ENCODE results near the gene SCN10A. TPM values are rescaled to one million over a fixed set of nuclear protein-coding genes. Genes with fewer than 3 reads are reported as not detected.

SCN10A gene
- polyA plus RNA-seq, 2 of the 4 experiments (the other 2 are of a cell fraction) = not detected

DNA sequence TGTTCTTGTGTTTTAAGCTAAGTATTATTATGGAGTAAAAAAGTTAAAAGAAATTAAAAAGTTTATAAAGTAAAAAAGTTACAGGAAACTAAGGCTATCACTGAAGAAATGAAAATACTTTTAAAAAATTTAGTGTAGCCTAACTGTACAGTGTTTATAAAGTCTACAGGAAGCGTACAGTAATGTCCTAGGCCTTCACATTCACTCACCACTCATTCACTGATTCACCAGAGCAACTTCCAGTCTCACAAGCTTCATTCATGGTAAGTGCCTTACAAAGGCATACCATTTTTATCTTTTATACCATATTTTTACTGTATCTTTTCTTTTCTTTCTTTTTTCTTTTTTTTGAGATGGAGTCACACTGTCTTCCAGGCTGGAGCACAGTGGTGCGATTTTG is 125.8 kb downstream of the SCN10A start:
- FAIRE-seq (no peak), DNase-seq (ENCODE audit: low read depth in 1 of 2, low spot score in 1 of 2) (no peak), ATAC-seq (no peak)
- no peak overlapping the region for H3K4me3 ChIP-seq
- no peaks in the 10 kb centered on the region for H3K4me1 ChIP-seq
- no peak overlapping the region for H3K27ac ChIP-seq
- H3K9me3 ChIP-seq = no peaks in the 10 kb centered on the region
- WGBS (ENCODE audit: missing lambda C conversion rate) = 49% methylated on average over 2 of the region's 2 CpGs
- ChIA-PET POLR2A (no interaction called here), CTCF (interaction anchor here (1.0 to 1.9 kb wide), 4 partner anchors 44 to 310 kb away, joined by 3 to 5 read pairs (median 4); no protein-coding TSS in a partner anchor)
- H3K4me2 ChIP-seq = no peak overlapping the region
- no peak for TF ChIP-seq HDAC2 (IDR thresholded peaks at IDR 0.05)
- TF ChIP-seq, protein P1, sequence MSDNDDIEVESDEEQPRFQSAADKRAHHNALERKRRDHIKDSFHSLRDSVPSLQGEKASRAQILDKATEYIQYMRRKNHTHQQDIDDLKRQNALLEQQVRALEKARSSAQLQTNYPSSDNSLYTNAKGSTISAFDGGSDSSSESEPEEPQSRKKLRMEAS (IDR thresholded peaks at IDR 0.05) = no peak
- no peak for TF ChIP-seq GATA3 (IDR thresholded peaks at IDR 0.05; ENCODE audit: borderline replicate concordance)
- TF ChIP-seq EHMT2 (IDR thresholded peaks at IDR 0.05; ENCODE audit: low read depth) = no peak
- no peak for TF ChIP-seq HOXA7 (CRISPR knock-in tag; IDR thresholded peaks at IDR 0.05)
- no peak for TF ChIP-seq CBX8 (IDR thresholded peaks at IDR 0.05)
- TF ChIP-seq, protein P2, sequence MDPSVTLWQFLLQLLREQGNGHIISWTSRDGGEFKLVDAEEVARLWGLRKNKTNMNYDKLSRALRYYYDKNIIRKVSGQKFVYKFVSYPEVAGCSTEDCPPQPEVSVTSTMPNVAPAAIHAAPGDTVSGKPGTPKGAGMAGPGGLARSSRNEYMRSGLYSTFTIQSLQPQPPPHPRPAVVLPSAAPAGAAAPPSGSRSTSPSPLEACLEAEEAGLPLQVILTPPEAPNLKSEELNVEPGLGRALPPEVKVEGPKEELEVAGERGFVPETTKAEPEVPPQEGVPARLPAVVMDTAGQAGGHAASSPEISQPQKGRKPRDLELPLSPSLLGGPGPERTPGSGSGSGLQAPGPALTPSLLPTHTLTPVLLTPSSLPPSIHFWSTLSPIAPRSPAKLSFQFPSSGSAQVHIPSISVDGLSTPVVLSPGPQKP (IDR thresholded peaks at IDR 0.05; ENCODE audit: low read depth, low read length) = no peak
- TF ChIP-seq, protein P3, sequence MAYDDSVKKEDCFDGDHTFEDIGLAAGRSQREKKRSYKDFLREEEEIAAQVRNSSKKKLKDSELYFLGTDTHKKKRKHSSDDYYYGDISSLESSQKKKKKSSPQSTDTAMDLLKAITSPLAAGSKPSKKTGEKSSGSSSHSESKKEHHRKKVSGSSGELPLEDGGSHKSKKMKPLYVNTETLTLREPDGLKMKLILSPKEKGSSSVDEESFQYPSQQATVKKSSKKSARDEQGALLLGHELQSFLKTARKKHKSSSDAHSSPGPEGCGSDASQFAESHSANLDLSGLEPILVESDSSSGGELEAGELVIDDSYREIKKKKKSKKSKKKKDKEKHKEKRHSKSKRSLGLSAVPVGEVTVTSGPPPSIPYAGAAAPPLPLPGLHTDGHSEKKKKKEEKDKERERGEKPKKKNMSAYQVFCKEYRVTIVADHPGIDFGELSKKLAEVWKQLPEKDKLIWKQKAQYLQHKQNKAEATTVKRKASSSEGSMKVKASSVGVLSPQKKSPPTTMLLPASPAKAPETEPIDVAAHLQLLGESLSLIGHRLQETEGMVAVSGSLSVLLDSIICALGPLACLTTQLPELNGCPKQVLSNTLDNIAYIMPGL (CRISPR knock-in tag; IDR thresholded peaks at IDR 0.05; ENCODE audit: borderline replicate concordance) = no peak
- no peak for TF ChIP-seq MYC (IDR thresholded peaks at IDR 0.05; ENCODE audit: borderline replicate concordance, low read length)
- TF ChIP-seq RCOR1 (IDR thresholded peaks at IDR 0.05; ENCODE audit: low read depth, low read length) = no peak
- TF ChIP-seq MAFK (IDR thresholded peaks at IDR 0.05; ENCODE audit: partially characterized antibody) = no peak
- no peak for TF ChIP-seq CTCF (IDR thresholded peaks at IDR 0.05)
- TF ChIP-seq BHLHE40 (IDR thresholded peaks at IDR 0.05; ENCODE audit: low read depth, low read length) = no peak

DNA sequence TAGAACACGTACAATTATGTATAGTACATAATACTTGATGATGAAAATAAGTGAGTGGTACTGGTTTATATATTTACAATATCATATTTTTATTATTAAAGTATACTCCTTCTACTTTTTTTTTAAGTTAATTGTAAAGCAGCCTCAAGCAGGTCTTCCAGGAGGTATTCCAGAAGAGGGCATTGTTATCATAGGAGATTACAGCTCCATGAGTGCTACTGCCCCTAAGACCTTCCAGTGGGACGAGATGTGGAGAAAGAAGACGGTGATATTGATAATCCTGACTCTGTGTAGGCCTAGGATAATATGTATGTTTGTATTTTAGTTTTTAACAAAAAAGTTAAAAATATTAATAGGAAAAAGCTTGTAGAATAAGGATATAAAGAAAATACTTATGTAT is 126.2 kb downstream of the SCN10A start:
- 34% methylated on average over 3 of the region's 3 CpGs for WGBS (ENCODE audit: missing lambda C conversion rate)
- H3K4me2 ChIP-seq = no peak overlapping the region
- DNase-seq (ENCODE audit: low read depth in 1 of 2, low spot score in 1 of 2) (no peak), ATAC-seq (no peak), FAIRE-seq (no peak)
- H3K27ac ChIP-seq = no peak overlapping the region
- ChIA-PET CTCF (interaction anchor here (1.0 to 1.9 kb wide), 4 partner anchors 44 to 310 kb away, joined by 3 to 5 read pairs (median 4); no protein-coding TSS in a partner anchor), POLR2A (no interaction called here)
- no peak overlapping the region for H3K4me3 ChIP-seq
- no peaks in the 10 kb centered on the region for H3K4me1 ChIP-seq
- TF ChIP-seq CHD2 (IDR thresholded peaks at IDR 0.05; ENCODE audit: low read length, partially characterized antibody) (no peak), EHF (CRISPR knock-in tag; IDR thresholded peaks at IDR 0.05) (no peak), ZNF302 (CRISPR knock-in tag; IDR thresholded peaks at IDR 0.05) (no peak), NR3C1 (IDR thresholded peaks at IDR 0.05) (no peak), GATA3 (IDR thresholded peaks at IDR 0.05; ENCODE audit: borderline replicate concordance) (no peak), PHF8 (IDR thresholded peaks at IDR 0.05; ENCODE audit: borderline replicate concordance, low read depth) (no peak), PBX3 (IDR thresholded peaks at IDR 0.05) (no peak), KDM1A (IDR thresholded peaks at IDR 0.05; ENCODE audit: low read depth) (no peak), TFCP2L1 (CRISPR knock-in tag; IDR thresholded peaks at IDR 0.05) (no peak), JUN (IDR thresholded peaks at IDR 0.05) (no peak), HOXB5 (CRISPR knock-in tag; IDR thresholded peaks at IDR 0.05) (no peak), SREBF2 (IDR thresholded peaks at IDR 0.05) (no peak), FOSL2 (IDR thresholded peaks at IDR 0.05) (no peak), FOSL2 (CRISPR knock-in tag; IDR thresholded peaks at IDR 0.05) (no peak), HOXB13 (CRISPR knock-in tag; IDR thresholded peaks at IDR 0.05; ENCODE audit: low read depth) (no peak), RFX5 (IDR thresholded peaks at IDR 0.05) (no peak), JUNB (IDR thresholded peaks at IDR 0.05) (no peak), ZSCAN20 (CRISPR knock-in tag; IDR thresholded peaks at IDR 0.05) (no peak)
- no peaks in the 10 kb centered on the region for H3K9me3 ChIP-seq

All from A549 (cell line).